ENCODE measurements around the gene SEC31B. TPM values are rescaled to one million over a fixed set of nuclear protein-coding genes. Genes with fewer than 3 reads are reported as not detected.
A peak's percentile ranks its signal among the peaks of the same experiment; 100 is the strongest.

Gene SEC31B
- total and polyA plus RNA-seq, 2 experiments from 2014 or later = 2.9 to 6.7 TPM

- TF ChIP-seq REST (IDR thresholded peaks at IDR 0.05; ENCODE audit: unreplicated experiment) (no peak), JUNB (IDR thresholded peaks at IDR 0.05; ENCODE audit: unreplicated experiment) (no peak)
These were observed 860 bp downstream of the SEC31B start (continued) for GRCh38 chr10:100518761-100519241.

- H3K4me3 Mint-ChIP-seq = no peak overlapping the region
- no peaks in the 10 kb centered on the region; the same call in 1 of the 2 replicates for H4K20me1 ChIP-seq (replicated peaks; ENCODE audit: insufficient read depth)
- H3K27me3 ChIP-seq (ENCODE audit: insufficient read depth) = peaks cover 22% of the 10 kb centered on the region
- H3K9me3 Mint-ChIP-seq = no peaks in the 10 kb centered on the region
- no peaks in the 10 kb centered on the region; the same call in 2 of the 3 replicates for H3K4me1 Mint-ChIP-seq
- ATAC-seq (peak; percentile 15), DNase-seq (ENCODE audit: low spot score) (peak; percentile 64)
- H3F3A ChIP-seq (replicated peaks; ENCODE audit: low read depth) = 0 out of 2 replicates have a peak, but pooled peaks cover 4% of the 10 kb centered on the region
- H3K27ac ChIP-seq (ENCODE audit: low read depth) = no peak overlapping the region
- TF ChIP-seq POLR2AphosphoS5 (IDR thresholded peaks at IDR 0.05; ENCODE audit: low read depth) (no peak), ZNF114 (CRISPR knock-in tag; IDR thresholded peaks at IDR 0.05) (no peak), CTCF (conservative IDR thresholded peaks at IDR 0.05; ENCODE audit: low read depth in 2 of 2) (peak; percentile 47 to 59), REST (IDR thresholded peaks at IDR 0.05; ENCODE audit: unreplicated experiment) (no peak)
- no peak overlapping the region for H2AFZ ChIP-seq
- H3K36me3 Mint-ChIP-seq (ENCODE audit: low read depth) = no peaks in the 10 kb centered on the region
- H3K9me2 ChIP-seq (ENCODE audit: insufficient read depth) = no peaks in the 10 kb centered on the region
- peaks cover 5% of the 10 kb centered on the region; the same call in 1 of the 2 replicates for H3K4me1 ChIP-seq (ENCODE audit: insufficient read depth)
- H3K79me2 ChIP-seq (replicated peaks; ENCODE audit: insufficient read depth) = no peaks in the 10 kb centered on the region
- peaks cover 21% of the 10 kb centered on the region for H3K27me3 Mint-ChIP-seq (ENCODE audit: insufficient read depth, low read depth, poor library complexity)
- H3K4me2 ChIP-seq = no peak overlapping the region
- H3K4me3 ChIP-seq = no peak overlapping the region
- H3K27ac Mint-ChIP-seq = no peak overlapping the region
- no peaks in the 10 kb centered on the region for H3K36me3 ChIP-seq (ENCODE audit: insufficient read depth)
These were observed 2.8 kb downstream of the SEC31B start for GRCh38 chr10:100516847-100517246.
